ENCODE results near the gene CTSO.

DNA sequence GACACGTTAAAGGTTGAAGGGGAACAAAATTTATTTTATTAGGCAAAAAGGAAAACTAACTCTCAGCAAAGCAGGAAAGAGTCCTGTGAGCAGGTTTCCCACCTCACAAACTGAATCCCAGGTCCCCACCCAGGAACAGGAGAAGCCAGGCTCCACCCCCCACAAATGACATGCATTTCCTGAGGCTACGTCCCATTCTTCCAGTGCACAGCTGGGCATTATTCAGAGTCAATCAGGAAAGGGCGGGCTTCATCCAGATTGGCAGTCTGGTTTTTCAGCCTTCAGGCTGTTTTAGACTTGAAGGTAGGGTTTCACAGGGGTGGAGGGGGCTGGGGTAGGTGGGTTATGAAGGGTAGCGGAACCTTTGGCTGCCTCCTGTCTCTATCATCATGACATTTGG lies 75.7 kb downstream of the CTSO start:
- TF ChIP-seq, protein P1, sequence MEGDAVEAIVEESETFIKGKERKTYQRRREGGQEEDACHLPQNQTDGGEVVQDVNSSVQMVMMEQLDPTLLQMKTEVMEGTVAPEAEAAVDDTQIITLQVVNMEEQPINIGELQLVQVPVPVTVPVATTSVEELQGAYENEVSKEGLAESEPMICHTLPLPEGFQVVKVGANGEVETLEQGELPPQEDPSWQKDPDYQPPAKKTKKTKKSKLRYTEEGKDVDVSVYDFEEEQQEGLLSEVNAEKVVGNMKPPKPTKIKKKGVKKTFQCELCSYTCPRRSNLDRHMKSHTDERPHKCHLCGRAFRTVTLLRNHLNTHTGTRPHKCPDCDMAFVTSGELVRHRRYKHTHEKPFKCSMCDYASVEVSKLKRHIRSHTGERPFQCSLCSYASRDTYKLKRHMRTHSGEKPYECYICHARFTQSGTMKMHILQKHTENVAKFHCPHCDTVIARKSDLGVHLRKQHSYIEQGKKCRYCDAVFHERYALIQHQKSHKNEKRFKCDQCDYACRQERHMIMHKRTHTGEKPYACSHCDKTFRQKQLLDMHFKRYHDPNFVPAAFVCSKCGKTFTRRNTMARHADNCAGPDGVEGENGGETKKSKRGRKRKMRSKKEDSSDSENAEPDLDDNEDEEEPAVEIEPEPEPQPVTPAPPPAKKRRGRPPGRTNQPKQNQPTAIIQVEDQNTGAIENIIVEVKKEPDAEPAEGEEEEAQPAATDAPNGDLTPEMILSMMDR (IDR thresholded peaks at IDR 0.05; ENCODE audit: low read depth, low read length, poor library complexity, severe bottlenecking) = no peak
- no peak for TF ChIP-seq EZH2phosphoT487 (IDR thresholded peaks at IDR 0.05; ENCODE audit: borderline replicate concordance, low read length)

All from DOHH2 (cell line).